Stimulated activated CD4-positive, alpha-beta T cell treated with anti-CD3 and anti-CD28 coated beads, Interleukin-12 subunit alpha, Interleukin-12 subunit beta, amount 100 ng/mL, for 4 hours (primary cell): ENCODE data around the gene LRR1.
A peak's percentile ranks its signal among the peaks of the same experiment; 100 is the strongest.
"Not testable (repeated sequence)": the region's sequence is repeated elsewhere in the genome, so short reads cannot be mapped to it uniquely, and the experiment has no call there.

ENCODE experiments used
- DNase-seq: peaks from one replicate; pipeline ENCODE4 v3.0.0-alpha.2; 2020

The LRR1 gene

DNA sequence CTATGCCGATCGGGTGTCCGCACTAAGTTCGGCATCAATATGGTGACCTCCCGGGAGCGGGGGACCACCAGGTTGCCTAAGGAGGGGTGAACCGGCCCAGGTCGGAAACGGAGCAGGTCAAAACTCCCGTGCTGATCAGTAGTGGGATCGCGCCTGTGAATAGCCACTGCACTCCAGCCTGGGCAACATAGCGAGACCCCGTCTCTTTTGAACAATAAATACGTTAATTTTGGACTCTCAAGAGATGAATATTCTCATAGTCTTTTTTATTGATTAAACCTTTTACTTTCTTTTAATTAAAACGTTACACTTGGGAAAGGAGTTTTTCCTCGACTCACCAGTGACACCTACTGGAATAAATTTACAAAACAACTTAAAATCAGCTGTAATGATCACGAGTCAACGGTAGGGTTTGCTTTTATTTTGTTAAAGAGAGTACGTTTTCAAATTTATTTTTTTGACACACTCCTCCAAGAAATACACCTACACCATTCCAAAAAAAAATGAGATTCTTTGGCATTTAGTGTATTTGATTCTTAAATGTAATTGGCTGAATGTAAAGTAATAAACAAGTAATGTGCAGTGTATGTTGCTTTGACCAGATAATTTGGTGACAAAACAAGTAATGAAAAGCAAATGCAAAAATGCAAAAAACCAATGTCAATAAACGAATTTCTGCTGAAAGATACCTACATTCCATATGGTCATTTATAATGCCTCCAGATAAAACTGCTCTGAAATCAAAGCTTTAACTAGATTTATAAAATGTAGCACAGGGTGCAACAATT is 11.9 kb upstream of the LRR1 start:
- peak; percentile 57 for DNase-seq

DNA sequence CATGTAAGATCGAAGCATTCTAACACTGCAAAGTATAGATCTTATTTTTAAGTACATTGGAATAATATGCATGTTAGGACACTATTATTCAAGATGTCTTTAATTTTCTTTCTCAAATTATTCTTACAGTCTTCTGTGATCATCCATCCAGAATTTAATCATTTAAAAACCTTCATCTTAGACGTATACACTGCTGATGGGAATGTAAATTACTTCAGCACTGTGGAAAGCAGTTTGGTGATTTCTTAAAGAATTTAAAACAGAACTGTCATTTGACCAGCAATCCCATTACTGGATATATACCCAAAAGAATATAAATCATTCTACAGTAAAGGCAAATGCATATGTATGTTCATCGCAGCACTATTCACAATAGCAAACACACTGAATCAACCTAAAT is 9.4 kb upstream of the LRR1 start:
- no peak for DNase-seq

DNA sequence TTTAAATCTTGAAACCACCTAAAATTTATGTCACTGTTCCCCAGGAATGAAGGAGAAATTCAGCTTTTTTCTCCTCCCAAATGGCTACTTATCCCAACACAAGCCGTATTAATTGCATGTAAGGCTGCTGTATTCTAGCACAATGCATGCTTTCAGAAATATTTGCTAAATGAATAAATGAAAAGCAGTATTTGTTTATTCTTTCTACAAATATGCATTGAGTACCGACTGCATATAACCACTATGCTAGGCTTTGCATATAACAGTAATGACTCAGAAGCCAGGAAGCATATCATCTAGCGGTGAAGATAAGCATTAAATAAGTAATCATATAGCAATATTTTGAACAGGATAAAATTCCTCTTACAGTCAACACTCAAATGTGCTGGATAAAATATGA is 5.7 kb upstream of the LRR1 start:
- no peak for DNase-seq

DNA sequence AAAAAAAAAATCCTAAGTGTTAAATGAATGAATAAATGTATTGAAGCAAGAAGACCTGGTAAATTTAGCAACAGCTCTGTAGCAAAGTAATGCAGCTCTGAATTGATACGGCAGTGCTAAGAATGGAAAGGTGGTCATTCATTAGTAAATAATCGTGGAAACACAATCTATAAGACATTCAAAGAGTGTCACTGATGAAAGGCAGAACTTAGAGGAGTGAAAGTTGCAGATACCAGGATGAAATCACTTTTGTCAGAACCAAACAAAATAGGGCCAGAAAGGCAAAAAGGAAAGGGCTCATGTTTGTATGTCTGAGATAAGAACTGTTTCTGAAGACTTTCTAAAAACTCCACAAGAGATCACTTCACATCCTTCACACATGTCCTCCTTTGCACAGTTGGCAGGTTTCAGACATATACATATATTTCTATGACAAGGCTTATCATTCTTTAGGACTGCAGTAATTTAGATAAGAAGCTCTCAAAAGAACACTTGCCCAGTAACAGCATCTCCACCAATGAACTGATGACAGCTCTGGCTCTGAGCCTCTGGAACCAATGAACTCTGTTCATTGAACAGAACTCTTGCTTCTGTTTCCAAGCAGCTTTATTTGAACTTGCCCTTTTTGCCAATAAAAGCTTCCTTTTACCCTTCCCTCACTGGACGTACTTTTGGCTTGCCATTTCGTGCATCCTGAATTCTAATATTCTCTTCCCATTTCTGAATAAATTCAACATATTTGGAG is 4.2 kb upstream of the LRR1 start:
- no peak for DNase-seq

DNA sequence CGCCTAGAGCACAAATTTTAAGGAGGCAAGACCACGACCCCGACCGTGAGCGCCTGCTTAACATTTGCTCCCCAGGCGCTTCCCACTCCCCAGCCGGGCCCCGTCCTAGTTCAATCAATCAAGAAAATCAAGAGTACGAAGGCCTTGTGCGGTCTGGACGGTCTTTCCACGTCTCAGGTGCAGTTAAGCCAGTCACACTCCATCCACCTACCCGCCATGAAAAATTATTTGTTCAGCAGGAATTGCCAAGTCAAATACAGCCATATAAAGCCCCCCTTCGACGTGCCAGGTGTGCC is 603 bp upstream of the LRR1 start:
- DNase-seq = no peak

DNA sequence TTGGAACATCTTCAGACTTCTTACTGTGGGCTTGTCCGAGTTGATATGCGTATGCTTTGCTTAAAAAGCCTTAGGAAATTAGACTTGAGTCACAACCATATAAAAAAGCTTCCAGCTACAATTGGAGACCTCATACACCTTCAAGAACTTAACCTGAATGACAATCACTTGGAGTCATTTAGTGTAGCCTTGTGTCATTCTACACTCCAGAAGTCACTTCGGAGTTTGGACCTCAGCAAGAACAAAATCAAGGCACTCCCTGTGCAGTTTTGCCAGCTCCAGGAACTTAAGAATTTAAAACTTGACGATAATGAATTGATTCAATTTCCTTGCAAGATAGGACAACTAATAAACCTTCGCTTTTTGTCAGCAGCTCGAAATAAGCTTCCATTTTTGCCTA is 8.8 kb downstream of the LRR1 start:
- no peak for DNase-seq

DNA sequence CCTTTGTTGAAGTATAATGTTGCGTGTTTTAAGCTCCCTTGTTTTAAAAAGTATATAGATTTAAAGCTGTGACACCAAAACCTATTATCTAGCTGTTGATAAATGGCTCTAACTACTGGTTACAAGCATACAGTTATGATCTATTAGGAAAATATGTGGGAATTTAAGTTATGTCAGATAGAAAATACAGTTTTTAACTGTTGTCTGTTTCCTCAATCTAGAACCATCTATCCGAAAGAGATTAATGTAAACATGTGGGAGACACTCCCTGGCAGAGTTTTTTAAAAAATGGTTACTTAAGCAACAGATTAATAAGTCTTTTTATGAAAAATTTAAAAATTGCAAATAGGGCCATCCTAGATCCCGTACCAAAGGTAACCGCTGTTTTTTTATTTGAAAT is 13.5 kb downstream of the LRR1 start:
- DNase-seq = no peak

DNA sequence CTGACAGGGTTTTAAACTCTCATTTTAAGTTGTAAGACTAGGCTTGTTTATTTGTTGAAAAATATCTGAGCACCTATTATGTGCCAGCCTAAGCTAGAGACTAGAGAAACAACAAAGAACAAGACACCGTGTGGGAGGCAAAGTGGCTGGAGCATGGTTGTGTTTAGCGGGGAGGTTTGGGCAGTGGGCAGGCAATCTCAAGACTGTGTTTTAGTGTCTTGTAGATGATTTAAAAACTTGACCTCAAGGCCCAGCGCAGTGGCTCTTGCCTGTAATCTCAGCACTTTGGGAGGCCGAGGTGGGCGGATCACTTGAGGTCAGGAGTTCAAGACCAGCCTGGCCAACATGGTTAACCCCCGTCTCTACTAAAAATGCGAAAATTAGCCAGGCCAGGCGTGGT is 13.9 kb downstream of the LRR1 start:
- DNase-seq = no peak

DNA sequence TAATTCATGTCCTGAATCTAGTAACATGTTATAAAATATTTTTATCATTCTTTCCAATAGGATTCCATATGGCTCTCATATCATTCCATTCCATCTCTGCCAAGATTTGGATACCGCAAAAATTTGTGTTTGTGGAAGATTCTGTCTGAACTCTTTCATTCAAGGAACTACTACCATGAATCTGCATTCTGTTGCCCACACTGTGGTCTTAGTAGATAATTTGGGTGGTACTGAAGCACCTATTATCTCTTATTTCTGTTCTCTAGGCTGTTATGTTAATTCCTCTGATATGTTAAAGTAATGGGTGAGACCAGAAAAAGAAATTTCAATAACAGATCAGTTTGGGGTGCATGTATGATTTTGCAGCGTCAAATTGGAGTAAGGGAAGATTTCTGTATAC is 15.5 kb downstream of the LRR1 start:
- DNase-seq = no peak

DNA sequence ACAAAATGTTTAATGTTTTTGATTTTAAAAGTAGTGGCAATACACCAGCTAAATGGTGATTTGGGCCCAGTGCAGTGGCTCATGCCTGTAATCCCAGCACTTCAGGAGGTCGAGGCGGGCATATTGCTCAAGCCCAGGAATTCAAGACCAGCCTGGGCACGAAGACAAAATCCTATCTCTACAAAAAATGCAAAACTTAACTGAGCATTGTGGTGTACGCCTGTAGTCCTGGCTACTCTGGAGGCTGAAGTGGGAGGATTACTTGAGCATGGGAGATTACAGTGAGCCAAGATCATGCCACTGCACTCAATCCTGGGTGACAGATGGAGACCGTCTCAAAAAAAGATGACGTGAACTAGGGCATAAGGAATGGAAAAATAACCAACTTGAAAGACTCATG is 17.0 kb downstream of the LRR1 start:
- DNase-seq = no peak

DNA sequence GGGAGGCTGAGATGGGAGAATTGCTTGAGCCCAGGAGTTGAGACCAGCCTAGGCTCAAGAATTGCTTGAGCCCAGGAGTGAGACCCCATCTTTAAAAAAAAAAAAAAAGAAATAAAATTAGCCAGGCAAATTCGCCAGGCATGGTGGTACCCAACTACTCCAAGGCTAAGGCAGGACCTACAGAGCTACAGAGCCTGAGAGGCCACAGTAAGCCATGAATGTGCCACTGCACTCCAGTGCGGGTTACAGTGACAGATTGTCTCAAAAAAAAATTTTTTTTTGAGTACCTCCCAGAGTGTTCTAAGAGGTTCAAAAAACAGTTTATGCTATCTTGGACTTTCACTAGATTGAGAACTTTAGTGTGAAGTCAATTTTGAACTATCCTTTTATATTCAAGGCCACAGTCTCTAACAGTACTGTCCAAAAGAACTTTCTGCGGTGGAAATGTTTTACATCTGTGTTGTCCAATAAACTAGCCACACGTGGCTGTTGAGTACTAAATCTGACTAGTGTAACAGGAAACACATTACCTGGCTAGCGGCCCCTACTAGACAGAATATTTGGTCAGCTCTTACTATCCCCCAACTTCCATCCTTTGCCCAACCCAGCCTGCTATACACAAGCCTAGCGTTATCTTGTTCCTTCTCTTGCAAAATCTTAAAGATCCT is 19.2 kb downstream of the LRR1 start:
- no peak for DNase-seq

DNA sequence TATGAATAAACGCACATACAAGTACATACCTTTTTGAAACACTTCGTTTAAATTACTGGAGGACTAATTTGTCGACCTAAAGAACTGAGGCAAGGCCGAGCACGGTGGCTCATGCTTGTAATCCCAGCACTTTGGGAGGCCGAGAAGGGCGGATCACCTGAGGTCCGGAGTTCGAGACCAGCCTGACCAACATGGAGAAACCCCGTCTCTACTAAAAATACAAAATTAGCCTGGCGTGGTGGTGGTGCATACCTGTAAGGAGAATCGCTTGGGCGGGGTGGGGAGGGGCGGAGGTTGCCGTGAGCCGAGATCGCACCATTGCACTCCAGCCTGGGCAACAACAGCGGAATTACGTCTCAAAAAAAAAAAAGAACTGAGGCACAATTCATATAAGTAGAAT is 20.5 kb downstream of the LRR1 start:
- DNase-seq = not testable (repeated sequence)

DNA sequence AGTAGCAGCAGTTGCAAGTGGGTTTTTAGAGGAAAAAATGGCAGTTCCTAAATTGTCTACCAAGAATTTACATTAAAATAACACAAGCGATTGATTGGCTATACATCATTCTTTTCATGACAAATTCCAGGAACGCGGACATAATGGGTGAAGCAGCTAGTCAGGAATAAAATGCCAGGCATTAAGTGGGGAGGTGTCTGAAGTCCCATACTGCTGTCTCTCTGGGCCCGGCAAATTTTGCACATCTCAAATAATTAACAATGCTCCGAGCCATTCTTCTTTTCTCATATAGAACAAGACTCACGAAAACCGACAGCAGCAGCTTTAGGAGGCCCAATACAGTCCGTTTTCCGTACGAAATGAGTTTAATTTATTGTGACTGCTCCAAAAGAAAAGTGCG is 21.0 kb downstream of the LRR1 start:
- DNase-seq = no peak

DNA sequence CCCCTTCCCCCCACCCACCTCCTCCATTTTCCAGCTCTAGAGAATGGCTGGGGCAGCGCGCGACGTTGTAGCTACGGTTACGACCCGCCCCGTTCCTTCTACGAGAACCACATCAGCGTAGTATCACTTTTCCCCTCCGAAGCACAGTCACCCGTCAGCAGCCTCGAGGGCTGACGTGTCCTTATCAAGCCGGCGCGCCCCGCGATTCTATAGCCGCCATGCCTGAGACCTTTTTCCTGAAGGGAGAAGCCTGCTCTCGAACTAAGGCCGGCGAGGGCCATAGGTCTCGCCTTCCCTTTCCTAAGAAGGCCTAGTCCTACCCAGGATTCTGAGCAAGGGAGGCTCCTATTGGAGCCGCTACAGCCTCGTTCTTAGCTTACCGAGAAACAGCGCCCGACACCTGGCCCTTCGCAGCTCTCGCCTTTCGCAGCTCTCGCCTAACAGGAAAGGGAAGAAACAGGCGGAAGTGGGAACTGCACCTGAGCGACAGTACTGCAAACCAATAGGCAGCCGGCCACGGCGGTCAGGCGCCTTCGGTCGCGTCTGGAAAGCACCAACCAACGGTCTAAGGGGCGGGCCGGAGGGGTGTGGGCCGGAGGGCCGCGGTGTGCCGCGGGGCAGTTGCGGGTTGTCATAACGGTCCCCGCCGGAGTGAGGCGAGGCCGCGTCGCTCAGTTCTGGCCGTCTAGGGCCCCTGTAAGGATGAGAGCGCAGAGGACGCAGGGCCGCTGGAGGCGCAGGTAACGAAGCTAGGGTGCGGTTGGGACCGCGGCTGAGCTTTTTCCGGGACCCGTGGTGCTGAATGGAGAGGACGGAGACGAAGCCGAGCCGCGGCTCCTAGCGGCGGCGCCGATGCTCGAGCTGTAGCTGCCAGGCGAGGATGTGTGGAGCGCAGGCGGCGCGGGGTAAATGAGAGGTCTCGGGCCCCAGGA is 21.7 kb downstream of the LRR1 start, which contains the start of the genes MGAT2 and RPL36AL:
MGAT2 (plus strand) TSS at position 618 of the 932 bp plus-strand sequence. CDS start 470 bp downstream, outside the sequence.
RPL36AL (minus strand) TSS at position 445 of the 932 bp plus-strand sequence. CDS start 1,522 bp downstream, outside the sequence.
- DNase-seq = peak; percentile 90

DNA sequence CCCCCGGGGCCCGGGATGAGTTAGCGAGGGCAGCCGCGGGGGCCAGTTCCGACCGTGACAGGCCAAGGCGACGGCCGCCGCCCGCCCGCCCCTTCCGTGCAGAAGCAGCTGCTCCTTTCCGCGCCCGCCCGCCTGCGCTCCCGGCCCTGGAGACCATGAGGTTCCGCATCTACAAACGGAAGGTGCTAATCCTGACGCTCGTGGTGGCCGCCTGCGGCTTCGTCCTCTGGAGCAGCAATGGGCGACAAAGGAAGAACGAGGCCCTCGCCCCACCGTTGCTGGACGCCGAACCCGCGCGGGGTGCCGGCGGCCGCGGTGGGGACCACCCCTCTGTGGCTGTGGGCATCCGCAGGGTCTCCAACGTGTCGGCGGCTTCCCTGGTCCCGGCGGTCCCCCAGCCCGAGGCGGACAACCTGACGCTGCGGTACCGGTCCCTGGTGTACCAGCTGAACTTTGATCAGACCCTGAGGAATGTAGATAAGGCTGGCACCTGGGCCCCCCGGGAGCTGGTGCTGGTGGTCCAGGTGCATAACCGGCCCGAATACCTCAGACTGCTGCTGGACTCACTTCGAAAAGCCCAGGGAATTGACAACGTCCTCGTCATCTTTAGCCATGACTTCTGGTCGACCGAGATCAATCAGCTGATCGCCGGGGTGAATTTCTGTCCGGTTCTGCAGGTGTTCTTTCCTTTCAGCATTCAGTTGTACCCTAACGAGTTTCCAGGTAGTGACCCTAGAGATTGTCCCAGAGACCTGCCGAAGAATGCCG is 22.6 kb downstream of the LRR1 start:
- DNase-seq = peak; percentile 59

DNA sequence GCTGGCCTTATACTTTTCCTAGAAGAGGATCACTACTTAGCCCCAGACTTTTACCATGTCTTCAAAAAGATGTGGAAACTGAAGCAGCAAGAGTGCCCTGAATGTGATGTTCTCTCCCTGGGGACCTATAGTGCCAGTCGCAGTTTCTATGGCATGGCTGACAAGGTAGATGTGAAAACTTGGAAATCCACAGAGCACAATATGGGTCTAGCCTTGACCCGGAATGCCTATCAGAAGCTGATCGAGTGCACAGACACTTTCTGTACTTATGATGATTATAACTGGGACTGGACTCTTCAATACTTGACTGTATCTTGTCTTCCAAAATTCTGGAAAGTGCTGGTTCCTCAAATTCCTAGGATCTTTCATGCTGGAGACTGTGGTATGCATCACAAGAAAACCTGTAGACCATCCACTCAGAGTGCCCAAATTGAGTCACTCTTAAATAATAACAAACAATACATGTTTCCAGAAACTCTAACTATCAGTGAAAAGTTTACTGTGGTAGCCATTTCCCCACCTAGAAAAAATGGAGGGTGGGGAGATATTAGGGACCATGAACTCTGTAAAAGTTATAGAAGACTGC is 23.4 kb downstream of the LRR1 start:
- no peak for DNase-seq

DNA sequence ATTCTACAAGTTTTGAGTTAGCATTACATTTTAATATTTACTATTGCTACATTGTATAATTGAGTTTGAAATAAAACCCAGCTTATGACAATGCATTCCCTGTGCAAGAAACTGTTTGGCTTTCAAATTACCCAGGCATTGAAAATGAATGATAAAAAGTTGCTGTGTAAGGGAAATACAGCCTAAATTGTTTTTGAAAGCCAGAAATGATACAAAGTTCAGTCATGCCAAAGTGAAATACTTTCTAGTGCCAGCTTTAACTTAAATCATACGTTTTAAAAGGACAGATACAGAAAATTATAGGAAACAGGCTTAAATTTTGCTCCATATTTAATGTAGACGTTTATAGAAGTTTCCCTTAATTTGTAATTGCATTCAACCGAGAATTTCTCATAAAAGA is 24.6 kb downstream of the LRR1 start:
- DNase-seq = no peak

DNA sequence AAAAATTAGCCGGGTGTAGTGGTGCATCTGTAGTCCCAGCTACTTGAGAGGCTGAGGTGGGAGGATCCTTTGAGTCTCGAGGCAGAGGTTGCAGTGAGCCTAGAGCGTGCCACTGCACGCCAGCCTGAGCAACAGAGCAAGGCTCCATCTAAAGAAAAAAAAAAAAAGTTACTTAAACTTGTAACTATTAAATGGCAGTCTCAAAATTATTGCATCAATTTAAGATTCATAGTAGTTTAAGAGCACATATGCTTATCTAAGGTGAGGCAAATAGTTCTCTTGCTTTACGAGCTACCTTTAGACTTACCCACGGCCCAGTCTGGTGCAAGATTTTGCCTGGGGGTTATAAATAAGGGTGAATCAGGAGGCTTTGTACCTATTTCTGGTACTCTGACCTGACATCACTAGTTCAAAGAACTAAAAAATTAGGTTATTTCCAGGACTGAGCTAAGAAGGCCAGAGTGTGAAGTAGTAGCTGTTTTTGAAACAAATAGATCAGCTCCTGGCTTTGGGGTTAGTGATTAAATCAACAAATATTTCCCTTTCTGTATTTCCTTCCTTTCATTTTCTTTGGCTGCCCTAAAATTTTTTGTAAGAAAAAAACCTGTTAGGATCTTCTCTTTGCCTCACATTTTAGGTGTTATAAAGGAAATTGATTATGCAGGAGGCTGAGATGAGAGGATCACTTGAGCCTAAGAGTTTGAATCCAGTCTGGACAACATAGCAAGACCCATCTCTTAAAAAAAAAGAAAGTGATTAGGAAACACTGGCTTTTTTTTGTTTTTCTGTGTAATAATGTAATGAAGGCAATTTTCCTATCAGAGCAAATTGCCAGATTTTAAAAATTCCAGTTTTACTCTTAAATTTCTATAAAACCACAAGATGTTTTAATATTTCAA is 25.4 kb downstream of the LRR1 start:
- no peak for DNase-seq

DNA sequence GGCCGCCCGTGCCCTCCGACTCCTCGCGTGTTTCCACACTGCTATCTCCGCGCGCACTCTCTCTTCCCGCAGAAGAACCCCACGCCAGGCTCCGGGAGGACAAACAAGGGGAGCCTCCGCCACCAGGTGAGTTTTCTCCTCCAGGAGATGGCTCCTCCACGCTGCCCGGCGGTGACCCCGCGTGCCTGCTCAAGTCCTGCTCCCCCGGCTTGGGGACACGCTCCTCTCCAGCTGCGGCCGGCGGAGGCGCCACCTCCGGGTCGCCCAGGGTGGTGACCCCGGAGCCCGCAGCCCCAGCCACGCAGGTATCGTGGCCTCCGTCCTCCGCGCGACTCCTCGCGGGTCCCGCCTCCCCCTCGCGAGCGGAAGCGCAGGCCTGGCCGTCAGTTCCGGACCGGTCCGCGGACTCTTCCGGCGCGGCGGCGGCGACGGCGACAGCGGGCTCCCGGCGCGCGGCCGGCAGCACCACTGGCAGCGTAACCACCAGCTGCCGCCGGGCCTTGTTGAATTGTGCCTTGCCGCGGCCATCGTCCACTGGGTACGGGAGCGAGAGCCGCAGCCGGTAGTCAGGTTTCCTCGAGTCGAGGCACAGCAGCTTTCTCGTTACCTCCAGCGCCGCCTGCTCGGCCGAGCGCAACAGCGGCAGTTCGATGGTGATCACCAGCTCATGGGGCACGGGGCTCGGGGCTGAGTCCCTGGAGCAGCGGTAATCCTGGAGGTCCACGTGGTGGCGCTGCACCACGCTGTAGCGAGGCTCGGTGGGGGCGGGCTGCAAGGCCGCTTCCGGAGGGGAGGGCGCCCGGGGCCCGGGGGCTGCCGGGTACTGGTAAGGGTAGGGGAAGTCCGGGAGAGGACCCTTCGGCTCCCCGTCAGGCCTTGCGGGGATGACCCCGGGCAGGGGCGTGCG is 35.2 kb downstream of the LRR1 start:
- peak; percentile 93 for DNase-seq
